ENCODE measurements around the gene APBB1IP.
"Not testable (repeated sequence)": the region's sequence is repeated elsewhere in the genome, so short reads cannot be mapped to it uniquely, and the experiment has no call there.

Gene APBB1IP

DNA sequence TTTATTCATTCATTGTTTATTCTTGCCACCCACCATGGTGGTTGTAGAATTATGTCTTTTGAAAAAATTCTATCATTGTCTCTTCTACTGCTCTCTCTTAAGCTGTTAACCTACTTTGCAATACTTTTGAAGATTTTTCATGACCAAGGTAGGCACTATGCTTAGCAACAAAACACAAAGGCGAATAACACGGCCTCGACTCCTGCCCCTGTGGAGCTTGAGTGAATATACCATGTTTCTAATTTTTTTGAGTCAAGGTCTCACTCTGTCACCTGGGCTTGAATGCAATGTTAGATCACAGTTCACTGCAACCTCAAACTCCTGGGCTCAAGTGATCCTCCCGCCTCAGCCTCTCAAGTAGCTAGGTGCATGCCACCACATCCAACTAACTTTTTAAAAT, 39.4 kb downstream of the APBB1IP start:
- no peak for DNase-seq (ENCODE audit: low read depth, low spot score)

DNA sequence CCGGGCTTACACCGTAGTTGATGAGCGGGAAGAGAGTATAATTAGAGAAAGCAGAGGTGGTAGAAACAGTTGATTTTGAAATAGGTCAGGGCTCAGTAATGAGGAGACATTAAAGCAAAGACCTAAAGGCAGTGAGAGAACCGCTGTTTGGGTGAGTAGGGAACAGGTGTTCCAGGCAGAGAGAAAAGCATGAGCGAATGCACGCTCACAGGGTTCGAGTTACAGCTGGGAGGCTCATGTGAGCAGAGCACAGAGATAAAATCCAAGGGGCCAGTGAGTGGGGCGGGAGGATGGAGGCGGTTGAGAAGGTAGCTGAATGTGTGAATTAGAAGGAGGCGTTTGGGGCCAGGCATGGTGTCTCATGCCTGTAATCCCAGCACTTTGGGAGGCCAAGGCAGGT, 39.9 kb downstream of the APBB1IP start:
- DNase-seq (ENCODE audit: low read depth, low spot score), result no peak

GRCh38 chr10:26479766-26480492, 41.8 kb downstream of the APBB1IP start:
- no peak for DNase-seq (ENCODE audit: low read depth, low spot score)

DNA sequence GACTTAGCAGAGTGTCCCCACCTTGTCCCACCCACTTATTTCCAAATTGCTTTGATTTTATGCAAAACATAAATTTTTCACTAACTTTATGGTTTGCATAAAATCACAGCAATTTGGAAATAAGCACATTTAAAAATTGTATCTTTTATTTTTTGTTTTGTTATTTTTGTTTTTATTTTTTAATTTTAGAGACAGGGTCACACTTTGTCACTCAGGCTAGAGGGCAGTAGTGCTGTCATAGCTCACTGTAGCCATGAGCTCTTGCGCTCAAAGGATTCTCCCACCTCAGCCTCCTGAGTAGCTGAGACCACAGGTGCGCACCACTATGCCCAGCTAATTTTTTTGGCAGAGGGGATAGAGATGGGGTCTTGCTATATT, 43.2 kb downstream of the APBB1IP start:
- DNase-seq (ENCODE audit: low read depth, low spot score), result no peak

GRCh38 chr10:26481914-26482550, 43.9 kb downstream of the APBB1IP start:
- DNase-seq (ENCODE audit: low read depth, low spot score), result no peak

- DNase-seq (ENCODE audit: low read depth, low spot score), result no peak
These were observed 45.4 kb downstream of the APBB1IP start for GRCh38 chr10:26483554-26483953.

- DNase-seq (ENCODE audit: low read depth, low spot score), result peak; percentile 92
These were observed 47.2 kb downstream of the APBB1IP start for GRCh38 chr10:26485150-26485941.

DNA sequence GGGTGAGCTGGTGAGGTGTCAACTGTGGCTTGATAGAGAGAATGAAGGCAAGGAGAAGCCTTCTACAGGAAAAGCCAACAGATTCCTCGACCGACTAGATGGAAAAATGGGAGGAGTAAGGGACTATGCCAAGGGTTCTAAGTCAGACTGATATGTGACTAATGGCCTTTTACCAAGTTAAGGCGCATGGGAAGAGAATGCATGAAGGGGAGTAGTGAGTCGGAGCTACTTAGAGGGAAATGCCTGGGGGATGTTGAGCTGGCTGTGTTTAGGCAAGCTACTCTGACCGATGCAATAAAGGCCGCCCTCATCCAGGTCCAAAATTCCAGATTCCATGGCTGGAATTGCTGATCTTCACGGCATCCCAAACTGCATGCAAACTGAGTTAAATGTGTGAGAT, 48.2 kb downstream of the APBB1IP start:
- DNase-seq (ENCODE audit: low read depth, low spot score), result peak; percentile 86

DNA sequence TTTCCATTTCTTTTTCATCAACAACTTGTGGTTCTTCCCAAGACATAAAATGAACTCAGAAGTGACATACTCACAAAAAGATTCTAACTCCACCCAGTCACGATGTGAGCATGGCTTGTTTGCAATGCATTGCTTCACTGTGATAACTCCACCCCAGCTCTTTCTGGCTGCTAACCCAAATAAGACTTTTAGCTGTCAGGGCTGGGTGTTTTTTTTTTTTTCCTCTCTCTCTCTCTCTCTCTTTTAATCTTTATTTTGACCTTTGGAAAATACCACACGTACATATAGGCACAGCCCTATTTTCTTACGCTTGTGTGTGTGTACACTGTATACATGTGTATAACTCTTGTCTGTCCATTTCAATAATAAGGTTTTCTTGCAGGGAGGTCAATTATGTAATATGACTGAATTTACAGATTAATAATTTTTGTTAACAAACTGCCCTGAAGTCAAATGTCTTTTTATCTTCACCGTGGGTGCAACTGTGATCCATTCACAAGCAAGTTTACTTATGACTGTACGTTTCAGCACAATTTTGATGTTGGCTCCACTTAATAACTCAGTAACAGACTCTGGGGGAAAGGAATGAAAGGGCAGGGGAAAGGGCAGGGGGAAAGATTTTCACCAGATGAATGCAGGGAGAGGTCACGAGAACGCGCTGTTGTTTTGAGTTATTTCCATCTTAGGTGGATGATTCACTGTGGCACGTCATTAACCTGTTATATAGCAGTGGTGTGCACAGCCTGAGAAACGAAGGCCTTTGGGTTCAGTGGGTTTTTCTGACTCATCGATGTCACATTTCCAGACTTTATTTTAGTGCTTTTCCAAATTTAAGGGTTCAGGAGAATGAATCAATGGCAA, 49.1 kb downstream of the APBB1IP start:
- DNase-seq (ENCODE audit: low read depth, low spot score), result peak; percentile 93

DNA sequence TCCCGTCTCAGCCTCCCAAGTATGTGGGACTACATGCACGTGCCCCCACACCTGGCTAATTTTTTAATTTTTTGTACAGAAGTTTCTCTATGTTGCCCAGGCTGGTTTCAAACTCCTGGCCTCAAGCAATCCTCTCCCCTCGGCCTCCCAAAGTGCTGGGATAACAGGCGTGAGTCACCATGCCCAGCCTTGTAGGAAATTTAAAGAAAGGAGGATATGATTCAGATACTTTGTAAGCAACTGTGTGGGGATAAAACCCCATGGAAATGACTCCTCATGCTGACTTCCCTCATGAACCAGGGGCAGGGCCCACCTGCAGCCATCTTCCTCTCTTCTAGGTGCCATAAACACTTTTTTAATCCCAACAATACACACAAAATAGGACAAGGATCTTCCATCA, 50.2 kb downstream of the APBB1IP start:
- no peak for DNase-seq (ENCODE audit: low read depth, low spot score)

DNA sequence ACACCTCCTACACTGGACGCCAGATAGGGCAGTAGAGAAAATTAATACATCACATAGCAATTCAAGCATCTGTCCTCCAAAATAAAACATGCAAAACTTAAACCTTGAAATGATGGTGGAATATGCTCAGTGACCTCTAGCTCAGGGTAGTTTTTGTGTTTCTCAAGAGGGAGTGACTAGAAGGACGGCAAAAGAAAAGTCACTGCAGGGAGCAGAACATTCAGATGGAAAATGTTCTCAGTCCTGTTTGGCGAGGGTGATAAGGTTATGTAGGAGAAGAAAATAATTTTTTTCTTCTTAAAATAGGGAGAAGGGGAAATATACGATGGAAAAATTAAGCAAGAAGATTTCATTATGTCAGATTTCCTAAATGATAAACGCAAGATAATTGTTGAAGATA, 50.9 kb downstream of the APBB1IP start:
- no peak for DNase-seq (ENCODE audit: low read depth, low spot score)

GRCh38 chr10:26490367-26490766, 52.2 kb downstream of the APBB1IP start:
- not testable (repeated sequence) for DNase-seq (ENCODE audit: low read depth, low spot score)

DNA sequence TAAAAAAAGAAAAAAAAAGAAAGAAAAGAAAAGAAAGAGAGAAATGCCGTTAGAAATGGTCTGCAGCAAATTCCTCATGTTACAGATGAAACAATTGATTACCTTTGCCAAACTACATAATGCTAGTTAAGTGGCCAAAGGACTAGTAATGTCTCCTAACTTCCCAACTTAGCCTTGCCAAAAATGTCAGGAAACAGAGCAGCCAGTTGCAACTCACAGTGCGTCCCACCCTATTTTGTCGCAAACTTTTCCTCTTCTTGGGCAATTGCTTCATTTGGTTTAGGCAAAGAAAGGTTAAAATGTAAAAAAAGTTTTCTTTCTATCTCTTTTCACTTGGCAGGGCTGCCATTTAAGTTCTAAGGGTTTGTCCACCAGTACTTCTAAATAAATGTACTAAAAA, 53.1 kb downstream of the APBB1IP start:
- DNase-seq (ENCODE audit: low read depth, low spot score), result no peak

- DNase-seq (ENCODE audit: low read depth, low spot score), result peak; percentile 49
These were observed 53.8 kb downstream of the APBB1IP start for GRCh38 chr10:26491934-26492333.

GRCh38 chr10:26492725-26493124, 54.6 kb downstream of the APBB1IP start:
- DNase-seq (ENCODE audit: low read depth, low spot score), result not testable (repeated sequence)

GRCh38 chr10:26494018-26494417, 55.9 kb downstream of the APBB1IP start:
- no peak for DNase-seq (ENCODE audit: low read depth, low spot score)

GRCh38 chr10:26499426-26499825, 61.3 kb downstream of the APBB1IP start:
- no peak for DNase-seq (ENCODE audit: low read depth, low spot score)

DNA sequence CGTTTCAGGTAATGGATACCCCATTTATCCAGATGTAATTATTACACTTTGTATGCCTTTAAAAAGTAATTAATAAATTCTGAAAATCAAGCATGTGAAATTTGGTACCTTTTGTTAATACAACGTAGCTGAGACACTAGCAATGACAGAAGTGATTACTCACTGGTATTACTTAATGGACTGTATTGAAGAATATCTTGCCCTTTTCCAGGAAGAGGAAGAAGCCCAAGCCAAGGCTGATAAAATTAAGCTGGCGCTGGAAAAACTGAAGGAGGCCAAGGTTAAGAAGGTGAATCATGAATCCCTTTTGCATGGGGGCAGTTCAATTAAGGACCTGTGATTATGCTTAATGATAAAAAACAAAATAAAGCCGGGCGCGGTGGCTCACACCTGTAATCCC, 64.8 kb downstream of the APBB1IP start:
- DNase-seq (ENCODE audit: low read depth, low spot score), result no peak

GRCh38 chr10:26503911-26504310, 65.8 kb downstream of the APBB1IP start:
- no peak for DNase-seq (ENCODE audit: low read depth, low spot score)

- not testable (repeated sequence) for DNase-seq (ENCODE audit: low read depth, low spot score)
These were observed 66.3 kb downstream of the APBB1IP start for GRCh38 chr10:26504429-26504828.

DNA sequence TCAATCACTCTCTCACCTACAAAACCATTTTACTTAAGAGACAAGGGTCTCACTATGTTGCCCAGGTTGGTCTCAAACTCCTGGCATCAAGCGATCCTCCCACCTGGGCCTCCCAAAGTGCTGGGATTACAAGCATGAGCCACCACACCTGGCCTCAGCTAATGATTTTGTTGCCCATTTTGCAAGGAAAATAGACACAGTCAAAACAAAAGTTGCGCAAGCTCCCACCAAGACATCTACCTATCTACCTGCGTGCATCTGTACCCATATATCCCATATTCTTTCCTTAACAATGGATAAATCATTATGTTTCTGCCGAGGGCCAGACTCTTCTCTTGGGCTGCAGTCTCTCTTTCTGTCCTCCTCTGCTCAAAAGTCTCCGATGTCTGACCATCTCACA, 67.3 kb downstream of the APBB1IP start:
- DNase-seq (ENCODE audit: low read depth, low spot score), result no peak

DNA sequence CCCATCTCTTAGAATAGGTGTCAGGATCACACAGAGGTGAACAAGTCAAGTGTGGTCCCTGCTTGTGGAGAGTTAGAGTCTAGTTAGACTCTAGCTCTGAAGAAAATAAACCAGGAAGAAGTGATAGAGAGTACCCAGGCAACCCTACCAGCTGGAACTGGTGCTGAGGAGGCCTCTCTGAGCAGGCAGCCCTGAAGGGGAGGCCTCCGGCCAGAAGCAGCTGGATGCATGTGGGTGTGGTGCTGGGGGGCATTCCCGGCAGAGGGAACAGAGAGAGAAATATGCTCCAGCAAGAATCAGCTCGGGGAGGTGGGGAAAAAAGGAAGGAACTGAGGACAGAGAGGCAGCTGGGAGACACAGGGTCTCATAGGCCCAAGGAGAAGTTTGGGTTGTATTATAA, 68.6 kb downstream of the APBB1IP start:
- DNase-seq (ENCODE audit: low read depth, low spot score), result no peak
